Activated naive CD4-positive, alpha-beta T cell treated with anti-CD3 and anti-CD28 coated beads, Interleukin-2, amount 10 ng/mL, durations not matched to agents 7 days and 5 days (primary cell): Measurements from ENCODE around the gene TULP4.
"Not testable (repeated sequence)": the region's sequence is repeated elsewhere in the genome, so short reads cannot be mapped to it uniquely, and the experiment has no call there.

Experiments
- CTCF ChIA-PET: fragments of 350-600 bp; sonication (Branson Sonifier 250); formaldehyde crosslinking; loops from one replicate; lab custom pipeline; 2021; ENCODE audit warnings: antibody characterized with exemption; lab: Charles Lee
- DNase-seq: peaks from one replicate; pipeline ENCODE4 v3.0.0-alpha.2; 2020
- H3K27ac Mint-ChIP-seq: one replicate; pipeline ENCODE4 v1.8.0; 2021; ENCODE audit warnings: mild to moderate bottlenecking, moderate library complexity, mixed read lengths
- H3K27me3 Mint-ChIP-seq: one replicate; pipeline ENCODE4 v1.8.0; 2021; ENCODE audit warnings: mild to moderate bottlenecking, mixed read lengths
- H3K36me3 Mint-ChIP-seq: one replicate; pipeline ENCODE4 v1.8.0; 2021; ENCODE audit warnings: mixed read lengths
- H3K4me1 Mint-ChIP-seq: one replicate; pipeline ENCODE4 v1.8.0; 2021; ENCODE audit warnings: mixed read lengths
- H3K4me3 Mint-ChIP-seq: one replicate; pipeline ENCODE4 v1.8.0; 2021; ENCODE audit warnings: mild to moderate bottlenecking, moderate library complexity, mixed read lengths
- H3K9me3 Mint-ChIP-seq: one replicate; pipeline ENCODE4 v1.8.0; 2021; ENCODE audit warnings: mixed read lengths

Gene TULP4

DNA sequence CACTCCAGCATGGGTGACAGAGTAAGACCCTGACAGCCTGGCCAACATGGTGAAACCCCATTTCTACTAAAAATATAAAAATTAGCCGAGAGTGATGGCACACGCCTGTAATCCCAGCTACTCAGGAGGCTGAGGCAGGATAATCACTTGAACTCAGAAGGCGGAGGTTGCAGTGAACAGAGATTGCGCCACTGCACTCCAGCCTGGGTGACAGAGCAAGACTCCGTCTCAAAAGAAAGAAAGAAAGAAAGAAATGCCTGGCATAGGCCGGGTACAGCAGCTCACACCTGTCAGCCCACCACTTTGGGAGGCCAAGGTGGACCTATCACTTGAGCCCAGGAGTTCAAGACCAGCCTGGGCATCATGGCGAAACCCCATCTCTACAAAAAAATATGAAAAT, 208.7 kb downstream of the TULP4 start:
- not testable (repeated sequence) for H3K27ac Mint-ChIP-seq, H3K36me3 Mint-ChIP-seq, H3K4me3 Mint-ChIP-seq, H3K9me3 Mint-ChIP-seq, DNase-seq
- Mint-ChIP-seq H3K4me1 (peaks cover 29% of the 10 kb centered on the region), H3K27me3 (peaks cover 79% of the 10 kb centered on the region)
- CTCF ChIA-PET, result interaction anchor here (2.2 kb wide), 1 partner anchor 300 kb away, joined by 6 read pairs; no protein-coding TSS in a partner anchor

DNA sequence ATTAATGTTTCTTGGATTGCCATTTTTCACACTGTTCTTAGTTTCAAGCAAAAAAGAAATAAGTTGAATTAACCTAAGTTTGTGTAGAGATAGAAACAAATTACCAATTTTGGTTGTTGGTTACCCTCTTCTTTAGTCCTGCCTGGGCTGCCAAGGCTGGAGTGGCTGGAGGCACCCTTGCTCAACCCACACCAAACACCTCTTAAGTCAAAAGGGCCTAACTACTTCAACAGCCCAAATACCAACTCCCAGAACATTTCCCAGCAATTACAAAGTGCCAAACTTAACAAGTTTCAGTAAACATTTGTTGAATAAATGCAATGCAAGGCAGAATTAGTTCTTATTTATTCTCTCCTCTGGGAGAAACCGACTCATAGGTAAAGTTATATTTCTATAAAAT, 209.5 kb downstream of the TULP4 start:
- Mint-ChIP-seq H3K36me3 (no peaks in the 10 kb centered on the region), H3K9me3 (no peaks in the 10 kb centered on the region), H3K27me3 (peaks cover 78% of the 10 kb centered on the region), H3K4me1 (peaks cover 22% of the 10 kb centered on the region), H3K4me3 (no peak overlapping the region), H3K27ac (no peak overlapping the region)
- no peak for DNase-seq
- CTCF ChIA-PET, result interaction anchor here (2.2 kb wide), 1 partner anchor 301 kb away, joined by 6 read pairs; no protein-coding TSS in a partner anchor

DNA sequence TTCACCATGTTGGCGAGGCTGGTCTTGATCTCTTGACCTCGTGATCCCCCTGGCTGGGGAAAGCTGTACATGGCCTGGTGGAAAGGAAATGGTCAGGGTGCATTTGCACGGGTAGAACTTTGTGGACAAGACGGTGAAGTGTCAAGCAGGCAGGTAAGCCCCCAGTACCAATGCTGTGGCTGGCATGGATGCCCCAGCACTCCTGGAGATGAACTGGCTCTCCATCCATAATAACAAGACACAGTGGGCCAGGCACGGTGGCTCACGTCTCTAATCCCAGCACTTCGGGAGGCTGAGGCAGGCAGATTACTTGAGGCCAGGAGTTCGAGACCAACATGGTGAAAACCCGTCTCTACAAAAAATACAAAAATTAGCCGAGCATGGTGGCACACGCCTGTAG, 210.4 kb downstream of the TULP4 start:
- H3K27ac Mint-ChIP-seq, result no peak overlapping the region
- peaks cover 13% of the 10 kb centered on the region for H3K4me1 Mint-ChIP-seq
- DNase-seq, result no peak
- H3K27me3 Mint-ChIP-seq, result peaks cover 79% of the 10 kb centered on the region
- CTCF ChIA-PET, result interaction anchor here (0.6 to 2.2 kb wide), 2 partner anchors 175 to 302 kb away, joined by 4 to 6 read pairs; no protein-coding TSS in a partner anchor
- peaks cover 2% of the 10 kb centered on the region for H3K36me3 Mint-ChIP-seq
- H3K4me3 Mint-ChIP-seq, result no peak overlapping the region
- H3K9me3 Mint-ChIP-seq, result no peaks in the 10 kb centered on the region

- no peaks in the 10 kb centered on the region for H3K4me1 Mint-ChIP-seq
- H3K9me3 Mint-ChIP-seq, result no peaks in the 10 kb centered on the region
- DNase-seq, result no peak
- no peak overlapping the region for H3K4me3 Mint-ChIP-seq
- H3K27me3 Mint-ChIP-seq, result peaks cover 79% of the 10 kb centered on the region
- CTCF ChIA-PET, result no interaction called here
- H3K27ac Mint-ChIP-seq, result no peak overlapping the region
- H3K36me3 Mint-ChIP-seq, result peaks cover 3% of the 10 kb centered on the region
Observed at GRCh38 chr6:158524311-158524710, 212.0 kb downstream of the TULP4 start.

DNA sequence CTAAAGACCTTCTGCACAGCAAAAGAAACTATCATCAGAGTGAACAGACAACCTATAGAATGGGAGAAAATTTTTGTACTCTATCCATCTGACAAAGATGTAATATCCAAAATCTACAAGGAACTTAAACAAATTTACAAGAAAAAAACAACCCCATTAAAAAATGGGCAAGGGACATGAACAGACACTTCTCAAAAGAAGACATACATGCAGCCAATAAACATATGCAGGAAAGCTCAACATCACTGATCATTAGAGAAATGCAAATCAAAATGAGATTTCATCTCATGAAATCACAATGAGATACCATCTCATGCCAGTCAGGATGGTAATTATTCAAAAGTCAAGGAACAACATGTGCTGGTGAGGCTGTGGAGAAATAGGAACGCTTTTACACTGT, 215.6 kb downstream of the TULP4 start:
- H3K9me3 Mint-ChIP-seq, H3K4me3 Mint-ChIP-seq, DNase-seq, CTCF ChIA-PET, H3K4me1 Mint-ChIP-seq, H3K27ac Mint-ChIP-seq, H3K36me3 Mint-ChIP-seq: not testable (repeated sequence)
- H3K27me3 Mint-ChIP-seq, result peaks cover 66% of the 10 kb centered on the region

- Mint-ChIP-seq H3K27me3 (peaks cover 62% of the 10 kb centered on the region), H3K4me1 (no peaks in the 10 kb centered on the region)
- CTCF ChIA-PET, result no interaction called here
Observed at GRCh38 chr6:158528826-158529225, 216.6 kb downstream of the TULP4 start.

DNA sequence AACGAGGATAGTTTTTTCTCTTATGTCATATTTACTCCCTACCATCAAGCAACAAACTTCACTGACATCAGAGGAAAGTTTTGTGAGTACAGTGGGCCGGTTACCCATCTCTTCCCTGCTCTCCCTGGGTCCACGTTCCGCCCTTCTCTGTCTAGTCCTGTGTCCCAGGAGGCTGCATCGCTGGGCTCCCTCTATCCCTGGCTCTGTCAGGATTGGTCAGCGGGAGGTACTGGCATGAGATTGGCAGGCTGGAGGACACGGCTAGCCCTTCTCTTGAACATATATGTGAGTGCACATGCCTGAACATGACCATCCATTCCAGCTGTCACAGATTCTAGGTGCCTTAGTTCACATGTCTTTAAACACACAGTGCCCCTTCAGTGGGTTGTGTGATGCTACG, 217.4 kb downstream of the TULP4 start:
- no peaks in the 10 kb centered on the region for H3K4me1 Mint-ChIP-seq
- H3K27ac Mint-ChIP-seq, result no peak overlapping the region
- CTCF ChIA-PET, result no interaction called here
- H3K27me3 Mint-ChIP-seq, result peaks cover 57% of the 10 kb centered on the region
- DNase-seq, result no peak
- H3K9me3 Mint-ChIP-seq, result no peaks in the 10 kb centered on the region
- H3K4me3 Mint-ChIP-seq, result no peak overlapping the region
- peaks cover 3% of the 10 kb centered on the region for H3K36me3 Mint-ChIP-seq

More at GRCh38 chr6:158528826-158529225, 216.6 kb downstream of the TULP4 start:
- Mint-ChIP-seq H3K27ac (no peak overlapping the region), H3K36me3 (peaks cover 3% of the 10 kb centered on the region), H3K4me3 (no peak overlapping the region), H3K9me3 (no peaks in the 10 kb centered on the region)
- no peak for DNase-seq

GRCh38 chr6:158531566-158531965, 219.3 kb downstream of the TULP4 start:
- no peak for DNase-seq
- H3K27ac Mint-ChIP-seq, result no peak overlapping the region
- no peaks in the 10 kb centered on the region for H3K9me3 Mint-ChIP-seq
- peaks cover 53% of the 10 kb centered on the region for H3K27me3 Mint-ChIP-seq
- H3K36me3 Mint-ChIP-seq, result peaks cover 3% of the 10 kb centered on the region
- no peak overlapping the region for H3K4me3 Mint-ChIP-seq
- peaks cover 4% of the 10 kb centered on the region for H3K4me1 Mint-ChIP-seq
- CTCF ChIA-PET, result interaction anchor here (0.6 kb wide), 1 partner anchor 552 kb away, joined by 3 read pairs; no protein-coding TSS in a partner anchor

DNA sequence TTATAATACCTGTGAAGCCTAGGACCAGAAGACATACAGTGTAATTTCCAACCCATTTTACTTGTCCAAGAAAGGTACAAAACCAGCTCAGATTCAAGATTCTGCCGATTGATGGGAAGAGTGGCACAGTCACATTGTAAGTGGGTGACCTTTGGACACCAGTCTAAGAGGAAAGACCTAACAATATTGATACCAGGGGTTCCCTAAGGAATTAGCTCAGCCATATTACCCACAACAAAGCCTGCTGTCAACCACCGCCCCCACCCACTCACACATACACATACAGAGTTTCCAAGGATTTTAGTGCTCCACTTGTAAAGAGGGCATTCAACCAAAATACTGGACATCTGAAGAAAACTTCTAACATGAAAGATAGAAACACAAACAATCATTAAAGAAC, 219.7 kb downstream of the TULP4 start:
- CTCF ChIA-PET, result no interaction called here

GRCh38 chr6:158536084-158536890, 224.0 kb downstream of the TULP4 start:
- no peak overlapping the region for H3K27ac Mint-ChIP-seq
- CTCF ChIA-PET, result interaction anchor here (0.8 kb wide), 1 partner anchor 403 kb away, joined by 3 read pairs; no protein-coding TSS in a partner anchor
- H3K27me3 Mint-ChIP-seq, result peaks cover 72% of the 10 kb centered on the region
- H3K36me3 Mint-ChIP-seq, result no peaks in the 10 kb centered on the region
- peaks cover 11% of the 10 kb centered on the region for H3K4me1 Mint-ChIP-seq
- H3K9me3 Mint-ChIP-seq, result no peaks in the 10 kb centered on the region
- peak overlapping the region; percentile 75 for H3K4me3 Mint-ChIP-seq
- peak; percentile 87 for DNase-seq

More for the DNA sequence above, 219.7 kb downstream of the TULP4 start:
- Mint-ChIP-seq H3K27ac (no peak overlapping the region), H3K9me3 (no peaks in the 10 kb centered on the region), H3K27me3 (peaks cover 53% of the 10 kb centered on the region), H3K4me3 (no peak overlapping the region), H3K4me1 (peaks cover 4% of the 10 kb centered on the region), H3K36me3 (peaks cover 3% of the 10 kb centered on the region)
- DNase-seq, result no peak

GRCh38 chr6:158536891-158537798, 224.9 kb downstream of the TULP4 start:
- H3K4me3 Mint-ChIP-seq, result peak overlapping the region; percentile 55
- DNase-seq, result peak; percentile 67
- no peaks in the 10 kb centered on the region for H3K9me3 Mint-ChIP-seq
- CTCF ChIA-PET, result interaction anchor here (0.8 kb wide), 1 partner anchor 404 kb away, joined by 3 read pairs; no protein-coding TSS in a partner anchor
- peaks cover 68% of the 10 kb centered on the region for H3K27me3 Mint-ChIP-seq
- H3K27ac Mint-ChIP-seq, result no peak overlapping the region
- no peaks in the 10 kb centered on the region for H3K36me3 Mint-ChIP-seq
- H3K4me1 Mint-ChIP-seq, result peaks cover 11% of the 10 kb centered on the region

GRCh38 chr6:158538741-158539140, 226.5 kb downstream of the TULP4 start:
- H3K27me3 Mint-ChIP-seq, result peaks cover 68% of the 10 kb centered on the region
- H3K27ac Mint-ChIP-seq, result no peak overlapping the region
- peak overlapping the region; percentile 23 for H3K4me3 Mint-ChIP-seq
- H3K9me3 Mint-ChIP-seq, result no peaks in the 10 kb centered on the region
- H3K36me3 Mint-ChIP-seq, result no peaks in the 10 kb centered on the region
- H3K4me1 Mint-ChIP-seq, result peaks cover 11% of the 10 kb centered on the region
- no peak for DNase-seq
- CTCF ChIA-PET, result interaction anchor here (0.7 to 1.2 kb wide), 2 partner anchors 20 to 67 kb away, joined by 3 read pairs; no protein-coding TSS in a partner anchor

DNA sequence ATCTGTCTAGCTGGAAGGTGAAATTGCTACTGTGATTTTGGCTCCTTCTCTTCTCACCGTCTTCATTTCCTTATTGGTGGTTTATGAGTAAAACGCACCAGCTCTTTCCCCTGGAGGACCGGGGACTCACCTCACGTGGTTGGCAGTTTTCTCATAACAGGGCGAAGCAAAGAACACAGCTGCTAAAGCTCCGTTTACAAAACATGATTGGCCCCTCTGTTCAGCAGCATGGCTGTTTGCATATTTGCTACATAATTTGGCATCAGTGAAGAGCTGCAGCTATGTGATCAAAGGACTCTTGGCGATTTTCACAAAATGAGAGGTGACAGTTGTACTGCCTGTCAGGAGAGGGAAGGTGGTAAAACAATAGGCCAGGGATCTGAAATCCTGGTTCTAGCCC, 227.1 kb downstream of the TULP4 start:
- no peaks in the 10 kb centered on the region for H3K36me3 Mint-ChIP-seq
- no peak overlapping the region for H3K27ac Mint-ChIP-seq
- H3K4me1 Mint-ChIP-seq, result peaks cover 11% of the 10 kb centered on the region
- H3K4me3 Mint-ChIP-seq, result no peak overlapping the region
- DNase-seq, result no peak
- H3K9me3 Mint-ChIP-seq, result no peaks in the 10 kb centered on the region
- CTCF ChIA-PET, result interaction anchor here (0.7 to 1.2 kb wide), 2 partner anchors 21 to 66 kb away, joined by 3 read pairs; no protein-coding TSS in a partner anchor
- H3K27me3 Mint-ChIP-seq, result peaks cover 68% of the 10 kb centered on the region

DNA sequence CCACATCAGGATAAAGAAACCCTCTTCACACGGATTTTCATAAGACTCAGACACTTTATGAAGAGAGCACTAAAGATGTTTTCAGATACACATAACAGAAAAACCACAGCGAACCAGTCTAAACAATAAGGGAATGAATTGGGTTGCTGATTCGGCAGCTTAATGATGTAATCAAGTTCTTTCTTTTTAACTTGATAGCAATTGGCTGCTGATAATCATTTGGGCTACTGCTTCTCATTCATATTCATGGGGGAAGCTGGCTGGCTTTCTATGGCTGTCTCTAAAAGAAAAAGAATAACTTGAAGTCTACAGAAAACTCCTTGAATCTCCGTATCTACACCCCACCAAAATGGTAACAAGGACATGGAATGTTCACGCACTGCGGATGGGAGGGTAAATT, 227.6 kb downstream of the TULP4 start:
- H3K27ac Mint-ChIP-seq, result no peak overlapping the region
- no peak overlapping the region for H3K4me3 Mint-ChIP-seq
- CTCF ChIA-PET, result interaction anchor here (0.8 to 1.2 kb wide), 2 partner anchors 21 to 151 kb away, joined by 3 to 4 read pairs; no protein-coding TSS in a partner anchor
- peaks cover 69% of the 10 kb centered on the region for H3K27me3 Mint-ChIP-seq
- H3K4me1 Mint-ChIP-seq, result peaks cover 11% of the 10 kb centered on the region
- H3K36me3 Mint-ChIP-seq, result no peaks in the 10 kb centered on the region
- H3K9me3 Mint-ChIP-seq, result no peaks in the 10 kb centered on the region
- no peak for DNase-seq
